Neural cell (in vitro differentiated cells): ENCODE data around the gene BLVRA. TPM values are rescaled to one million over a fixed set of nuclear protein-coding genes. Genes with fewer than 3 reads are reported as not detected.

ENCODE experiments used
- H2AFZ ChIP-seq: fragments of 200-600, 300-800 bp; sonication (generic), shearing (Covaris generic); 2 replicates; pipeline ENCODE4 v1.6.0; 2014; ENCODE audit warnings: low read depth, mild to moderate bottlenecking, antibody characterized with exemption, low read length, moderate library complexity
- H3F3A ChIP-seq: fragments of 200-600 bp; shearing (Covaris generic); 2 replicates; pipeline ENCODE4 v1.6.1; 2016; ENCODE audit warnings: mild to moderate bottlenecking, moderate library complexity, mixed read lengths, antibody characterized with exemption, low read length; ENCODE audit not compliant: insufficient read depth, poor library complexity, severe bottlenecking
- H3K27ac ChIP-seq: fragments of 200-600, 300-800 bp; sonication (generic), shearing (Covaris generic); 2 replicates; pipeline ENCODE4 v1.5.1; 2014; ENCODE audit warnings: mild to moderate bottlenecking, low read length, moderate library complexity
- H3K27me3 ChIP-seq: fragments of 300-800, 200-600 bp; sonication (generic), shearing (Covaris generic); 2 replicates; pipeline ENCODE4 v1.6.0; 2014; ENCODE audit warnings: mild to moderate bottlenecking, low read depth, low read length, moderate library complexity; ENCODE audit not compliant: insufficient read depth
- H3K36me3 ChIP-seq: fragments of 300-800, 200-600 bp; sonication (generic), shearing (Covaris generic); 2 replicates; pipeline ENCODE4 v1.5.1; 2014; ENCODE audit warnings: mild to moderate bottlenecking, antibody characterized with exemption, low read length, moderate library complexity; ENCODE audit not compliant: insufficient read depth
- H3K4me2 ChIP-seq: fragments of 300-800, 200-600 bp; sonication (generic), shearing (Covaris generic); 2 replicates; pipeline ENCODE4 v1.6.0; 2014; ENCODE audit warnings: mild to moderate bottlenecking, low read length
- H3K4me3 ChIP-seq: fragments of 300-800, 200-600 bp; sonication (generic), shearing (Covaris generic); 2 replicates; pipeline ENCODE4 v1.5.1; 2014; ENCODE audit warnings: mild to moderate bottlenecking, low read length, moderate library complexity
- H3K79me2 ChIP-seq: fragments of 200-600 bp; shearing (Covaris generic); replicated peaks from 2 replicates; pipeline ENCODE4 v1.6.0; 2014; ENCODE audit warnings: mild to moderate bottlenecking, low read length, moderate library complexity; ENCODE audit not compliant: insufficient read depth
- H3K9ac ChIP-seq: fragments of 300-800, 200-600 bp; sonication (generic), shearing (Covaris generic); 2 replicates; pipeline ENCODE4 v1.6.1; 2016; ENCODE audit warnings: mild to moderate bottlenecking, low read length, mixed read lengths
- H3K9me2 ChIP-seq: fragments of 200-600 bp; shearing (Covaris generic); 2 replicates; pipeline ENCODE4 v1.6.1; 2016; ENCODE audit warnings: mild to moderate bottlenecking, low read length, mixed read lengths; ENCODE audit not compliant: insufficient read depth
- H3K9me3 ChIP-seq: fragments of 200-600, 300-800 bp; sonication (generic), shearing (Covaris generic); 2 replicates; pipeline ENCODE4 v1.6.1; 2016; ENCODE audit warnings: mild to moderate bottlenecking, mixed run types, low read length, moderate library complexity, mixed read lengths
- H4K20me1 ChIP-seq: fragments of 200-600 bp; shearing (Covaris generic); 2 replicates; pipeline ENCODE4 v1.6.1; 2016; ENCODE audit warnings: mild to moderate bottlenecking, mixed run types; ENCODE audit not compliant: insufficient read depth
- EP300 ChIP-seq: fragments of 450-650 bp; conservative IDR thresholded peaks from 2 replicates; pipeline ENCODE4 v1.6.1; 2014; ENCODE audit warnings: antibody characterized with exemption, mild to moderate bottlenecking, moderate library complexity; ENCODE audit not compliant: poor library complexity, severe bottlenecking
- EZH2 ChIP-seq: fragments of 200-600, 300-800 bp; shearing (Covaris generic), sonication (generic); IDR thresholded peaks from 2 replicates; pipeline ENCODE4 v1.6.1; 2014; ENCODE audit warnings: antibody characterized with exemption, low read length, borderline replicate concordance, mild to moderate bottlenecking; ENCODE audit not compliant: insufficient read depth, poor library complexity, severe bottlenecking
- MXI1 ChIP-seq: fragments of 450-650 bp; conservative IDR thresholded peaks from 2 replicates; pipeline ENCODE4 v1.6.1; 2014; ENCODE audit warnings: antibody characterized with exemption, mild to moderate bottlenecking; ENCODE audit not compliant: poor library complexity, severe bottlenecking
- POLR2AphosphoS5 ChIP-seq: IDR thresholded peaks from 2 replicates; pipeline ENCODE4 v1.6.1; 2012
- RAD21 ChIP-seq: fragments of 450-650 bp; conservative IDR thresholded peaks from 2 replicates; pipeline ENCODE4 v1.6.1; 2014; ENCODE audit warnings: antibody characterized with exemption, mild to moderate bottlenecking, moderate library complexity
- SMC3 ChIP-seq: fragments of 450-650 bp; conservative IDR thresholded peaks from 2 replicates; pipeline ENCODE4 v1.6.1; 2014; ENCODE audit warnings: antibody characterized with exemption, mild to moderate bottlenecking, moderate library complexity; ENCODE audit not compliant: poor library complexity
- TAF1 ChIP-seq: IDR thresholded peaks from 2 replicates; pipeline ENCODE4 v1.6.1; 2012; ENCODE audit warnings: low read depth
- polyA plus RNA-seq: library from polyadenylated mRNA; depleted of rRNA; stranded (reverse); fragments of >200 nt; gene quantifications from 2 replicates; pipeline ENCODE4 v1.2.3, GENCODE V29; 2014
- TF ChIP-seq, protein P1 (sequence below): fragments of 450-650 bp; IDR thresholded peaks from 2 replicates; pipeline ENCODE4 v1.5.1; 2014; ENCODE audit warnings: antibody characterized with exemption, mild to moderate bottlenecking, moderate library complexity; ENCODE audit not compliant: poor library complexity, severe bottlenecking
- TF ChIP-seq, protein P2 (sequence below): IDR thresholded peaks from 2 replicates; pipeline ENCODE4 v1.6.1; 2012; ENCODE audit warnings: borderline replicate concordance

BLVRA gene
- polyA plus RNA-seq, 1 donor from 2014 or later = 12.4 TPM

DNA sequence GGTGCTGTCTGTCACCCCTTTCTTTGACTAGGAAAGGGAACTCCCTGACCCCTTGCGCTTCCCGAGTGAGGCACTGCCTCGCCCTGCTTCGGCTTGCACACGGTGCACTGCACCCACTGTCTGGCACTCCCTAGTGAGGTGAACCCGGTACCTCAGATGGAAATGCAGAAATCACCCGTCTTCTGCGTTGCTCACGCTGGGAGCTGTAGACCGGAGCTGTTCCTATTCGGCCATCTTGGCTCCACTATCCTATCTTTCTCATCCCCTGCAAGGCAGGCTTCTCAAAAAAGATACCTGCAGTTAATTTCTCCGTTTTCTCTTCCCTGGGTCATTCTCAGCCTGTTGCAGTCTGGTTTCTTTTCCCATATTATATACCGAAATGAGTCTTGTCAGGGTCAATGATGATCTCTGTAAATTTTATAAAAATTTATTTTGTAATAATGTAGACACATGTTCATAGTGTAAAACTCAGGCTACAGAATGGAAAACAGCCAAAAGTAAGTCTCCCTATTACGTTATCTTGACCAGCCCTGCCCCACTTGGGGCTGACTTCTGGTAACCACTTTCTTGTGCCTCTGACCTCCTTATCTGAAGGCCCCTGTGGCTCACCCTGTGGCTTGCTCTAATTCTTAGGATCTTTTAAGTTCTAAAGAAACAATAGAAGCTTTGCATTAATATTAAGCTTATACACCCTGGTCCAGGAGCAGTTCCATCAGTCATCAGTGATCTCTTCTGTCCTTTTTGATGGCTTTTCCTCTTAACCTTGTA lies 20.7 kb downstream of the BLVRA start (continued):
- TF ChIP-seq, protein P1, sequence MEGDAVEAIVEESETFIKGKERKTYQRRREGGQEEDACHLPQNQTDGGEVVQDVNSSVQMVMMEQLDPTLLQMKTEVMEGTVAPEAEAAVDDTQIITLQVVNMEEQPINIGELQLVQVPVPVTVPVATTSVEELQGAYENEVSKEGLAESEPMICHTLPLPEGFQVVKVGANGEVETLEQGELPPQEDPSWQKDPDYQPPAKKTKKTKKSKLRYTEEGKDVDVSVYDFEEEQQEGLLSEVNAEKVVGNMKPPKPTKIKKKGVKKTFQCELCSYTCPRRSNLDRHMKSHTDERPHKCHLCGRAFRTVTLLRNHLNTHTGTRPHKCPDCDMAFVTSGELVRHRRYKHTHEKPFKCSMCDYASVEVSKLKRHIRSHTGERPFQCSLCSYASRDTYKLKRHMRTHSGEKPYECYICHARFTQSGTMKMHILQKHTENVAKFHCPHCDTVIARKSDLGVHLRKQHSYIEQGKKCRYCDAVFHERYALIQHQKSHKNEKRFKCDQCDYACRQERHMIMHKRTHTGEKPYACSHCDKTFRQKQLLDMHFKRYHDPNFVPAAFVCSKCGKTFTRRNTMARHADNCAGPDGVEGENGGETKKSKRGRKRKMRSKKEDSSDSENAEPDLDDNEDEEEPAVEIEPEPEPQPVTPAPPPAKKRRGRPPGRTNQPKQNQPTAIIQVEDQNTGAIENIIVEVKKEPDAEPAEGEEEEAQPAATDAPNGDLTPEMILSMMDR = no peak
- no peak for TF ChIP-seq POLR2AphosphoS5

DNA sequence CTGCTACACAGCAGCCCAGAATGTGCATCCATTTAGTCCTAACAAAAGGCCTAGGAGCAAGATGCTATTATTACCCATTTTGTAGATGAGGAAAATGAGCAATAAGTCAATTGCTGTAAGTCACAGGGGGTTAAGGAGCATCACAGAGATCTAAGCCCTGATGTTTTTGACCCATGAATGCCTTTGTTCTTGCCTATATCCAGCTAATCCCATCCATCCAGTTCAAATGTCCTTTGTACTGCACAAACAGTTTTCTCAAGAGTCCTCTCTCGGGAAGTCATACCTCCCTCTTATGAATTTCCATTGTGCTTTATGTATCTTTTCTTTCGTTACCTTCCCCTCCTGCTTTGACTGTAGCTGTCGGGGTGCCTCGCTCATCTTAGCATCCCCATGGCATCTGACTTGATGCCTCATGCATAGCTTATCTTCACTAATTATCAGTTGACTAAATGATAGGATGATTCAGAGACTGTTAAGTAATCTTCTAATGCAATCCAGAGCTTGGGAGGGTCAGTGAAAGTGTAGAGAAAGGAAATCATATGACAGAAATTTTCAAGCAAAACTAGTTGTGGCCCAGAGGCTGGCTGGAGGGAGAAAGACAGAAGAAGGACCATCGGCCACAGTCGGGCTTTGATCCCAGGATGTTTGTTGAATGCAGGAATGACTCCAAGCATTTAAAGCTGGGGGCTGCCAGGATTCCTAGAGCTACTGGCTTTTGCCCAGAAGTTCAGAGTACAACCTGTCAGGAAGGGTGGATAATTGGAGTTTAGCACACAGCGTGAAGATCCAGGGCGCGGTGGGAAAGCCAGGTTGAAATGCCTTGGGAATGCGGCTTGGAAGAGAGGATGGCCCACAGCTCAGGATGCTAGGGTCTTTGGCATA lies 23.5 kb downstream of the BLVRA start:
- Histone ChIP-seq H3K36me3 (no peaks in the 10 kb centered on the region), H2AFZ (no peak overlapping the region), H3K27ac (no peak overlapping the region), H3K9me2 (no peaks in the 10 kb centered on the region), H3K9ac (no peak overlapping the region), H4K20me1 (no peaks in the 10 kb centered on the region), H3K9me3 (no peaks in the 10 kb centered on the region), H3K79me2 (no peaks in the 10 kb centered on the region), H3K27me3 (no peaks in the 10 kb centered on the region), H3K4me3 (no peak overlapping the region), H3K4me2 (no peak overlapping the region), H3F3A (no peaks in the 10 kb centered on the region)
- TF ChIP-seq EZH2 (no peak), POLR2AphosphoS5 (no peak), EP300 (no peak), TAF1 (no peak), RAD21 (no peak), SMC3 (no peak), MXI1 (no peak)
- TF ChIP-seq, protein P1 = no peak
- TF ChIP-seq, protein P2, sequence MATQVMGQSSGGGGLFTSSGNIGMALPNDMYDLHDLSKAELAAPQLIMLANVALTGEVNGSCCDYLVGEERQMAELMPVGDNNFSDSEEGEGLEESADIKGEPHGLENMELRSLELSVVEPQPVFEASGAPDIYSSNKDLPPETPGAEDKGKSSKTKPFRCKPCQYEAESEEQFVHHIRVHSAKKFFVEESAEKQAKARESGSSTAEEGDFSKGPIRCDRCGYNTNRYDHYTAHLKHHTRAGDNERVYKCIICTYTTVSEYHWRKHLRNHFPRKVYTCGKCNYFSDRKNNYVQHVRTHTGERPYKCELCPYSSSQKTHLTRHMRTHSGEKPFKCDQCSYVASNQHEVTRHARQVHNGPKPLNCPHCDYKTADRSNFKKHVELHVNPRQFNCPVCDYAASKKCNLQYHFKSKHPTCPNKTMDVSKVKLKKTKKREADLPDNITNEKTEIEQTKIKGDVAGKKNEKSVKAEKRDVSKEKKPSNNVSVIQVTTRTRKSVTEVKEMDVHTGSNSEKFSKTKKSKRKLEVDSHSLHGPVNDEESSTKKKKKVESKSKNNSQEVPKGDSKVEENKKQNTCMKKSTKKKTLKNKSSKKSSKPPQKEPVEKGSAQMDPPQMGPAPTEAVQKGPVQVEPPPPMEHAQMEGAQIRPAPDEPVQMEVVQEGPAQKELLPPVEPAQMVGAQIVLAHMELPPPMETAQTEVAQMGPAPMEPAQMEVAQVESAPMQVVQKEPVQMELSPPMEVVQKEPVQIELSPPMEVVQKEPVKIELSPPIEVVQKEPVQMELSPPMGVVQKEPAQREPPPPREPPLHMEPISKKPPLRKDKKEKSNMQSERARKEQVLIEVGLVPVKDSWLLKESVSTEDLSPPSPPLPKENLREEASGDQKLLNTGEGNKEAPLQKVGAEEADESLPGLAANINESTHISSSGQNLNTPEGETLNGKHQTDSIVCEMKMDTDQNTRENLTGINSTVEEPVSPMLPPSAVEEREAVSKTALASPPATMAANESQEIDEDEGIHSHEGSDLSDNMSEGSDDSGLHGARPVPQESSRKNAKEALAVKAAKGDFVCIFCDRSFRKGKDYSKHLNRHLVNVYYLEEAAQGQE = no peak
